DMS 273 (cell line): ENCODE results near the gene NTRK3.

Experiments
- DNase-seq: peaks from one replicate; lab custom pipeline; 2025; ENCODE audit not compliant: unreplicated experiment; lab: John Stamatoyannopoulos, UW

NTRK3 gene

DNA sequence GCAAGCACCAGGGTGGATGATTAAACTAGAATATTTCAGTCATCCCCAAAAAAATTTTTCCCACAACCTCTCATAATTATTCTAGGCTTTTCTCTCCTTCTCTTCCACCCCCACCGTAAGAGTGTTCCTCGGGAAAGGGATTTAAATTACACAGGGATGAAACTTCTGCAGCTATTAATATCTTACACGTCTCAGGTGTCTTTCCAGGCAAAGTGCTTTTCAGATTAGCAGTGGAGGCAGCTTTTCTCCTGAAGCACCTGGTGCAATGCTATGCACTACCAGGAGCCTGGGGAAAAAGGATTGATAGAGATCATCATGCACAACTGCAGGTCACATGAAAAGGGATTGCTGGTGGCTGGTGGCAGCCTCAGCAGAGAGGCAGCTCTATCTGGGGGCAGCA is 250.4 kb downstream of the NTRK3 start:
- DNase-seq, result no peak

DNA sequence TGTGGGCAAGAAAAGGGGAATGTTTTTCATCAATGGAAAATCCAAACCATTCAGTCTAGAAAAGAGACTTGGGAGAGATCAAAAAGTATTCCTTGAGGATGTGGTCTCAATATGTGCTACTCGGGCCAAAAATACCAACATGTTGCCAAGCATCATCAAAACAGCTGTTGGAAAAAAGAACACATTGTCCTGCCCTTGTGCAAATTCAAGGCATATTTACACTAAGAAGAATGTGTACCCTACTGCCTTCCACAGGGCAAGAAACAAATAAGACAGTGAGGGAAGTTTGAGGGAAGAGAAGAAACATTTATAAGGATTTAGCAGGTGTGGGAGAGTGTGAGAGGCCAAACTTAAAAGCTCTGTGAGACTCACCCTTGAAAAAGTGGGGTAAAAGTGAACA is 252.1 kb downstream of the NTRK3 start:
- DNase-seq, result no peak

DNA sequence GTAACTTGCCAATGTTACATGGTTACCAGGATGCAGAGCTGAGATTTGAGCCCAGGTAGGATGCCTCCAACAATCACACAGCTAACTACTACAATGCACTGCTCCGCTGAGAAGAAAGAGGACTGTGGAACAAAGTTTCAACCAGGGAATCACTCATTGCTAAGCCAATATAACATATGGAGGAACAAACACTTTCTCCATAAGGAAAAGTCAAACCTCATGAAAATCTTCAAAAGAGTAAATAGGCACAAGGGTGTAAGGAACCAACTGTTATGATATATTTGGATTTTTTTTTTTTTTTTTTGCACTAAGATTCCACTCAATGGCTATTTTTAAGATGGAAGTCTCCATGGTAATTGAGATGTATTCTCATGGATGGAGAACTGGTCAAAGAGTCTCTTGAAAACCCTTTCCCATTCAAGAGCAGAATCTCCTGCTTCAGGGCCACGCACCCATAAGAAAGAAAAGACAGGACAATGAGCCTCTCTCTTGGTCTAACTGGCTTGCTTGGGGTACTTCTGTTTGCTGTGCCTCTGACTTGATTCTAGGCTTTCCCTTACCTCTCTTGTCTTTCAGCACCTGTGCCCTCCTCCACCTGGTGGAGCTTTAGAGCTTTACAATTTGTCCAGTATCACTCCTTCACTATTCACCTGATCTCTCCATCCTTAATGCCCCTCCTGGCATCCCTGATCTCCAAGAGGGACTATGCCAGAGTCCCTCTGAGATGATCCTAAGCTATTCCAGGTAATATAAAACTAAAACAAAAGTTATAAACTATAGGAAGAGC is 252.8 kb downstream of the NTRK3 start:
- DNase-seq, result no peak

DNA sequence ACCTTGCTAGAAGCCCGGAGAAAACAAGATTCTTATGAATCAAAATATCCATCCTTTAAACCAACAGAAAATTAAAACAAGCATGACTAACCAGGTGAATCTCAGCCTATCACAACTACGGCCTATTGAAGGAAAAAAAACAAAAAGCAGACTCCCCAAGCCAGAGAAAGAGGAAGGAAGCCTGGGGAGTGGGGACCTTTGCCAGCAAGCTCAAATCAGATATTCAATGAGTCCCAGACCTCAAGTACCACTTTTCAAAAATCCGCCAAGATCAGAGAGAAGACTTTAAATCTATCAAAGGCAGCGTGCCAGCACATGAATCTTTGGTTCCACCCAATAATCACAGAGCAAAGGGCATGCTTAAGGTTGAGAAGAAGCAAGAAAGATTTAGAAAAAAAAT is 253.8 kb downstream of the NTRK3 start:
- no peak for DNase-seq

DNA sequence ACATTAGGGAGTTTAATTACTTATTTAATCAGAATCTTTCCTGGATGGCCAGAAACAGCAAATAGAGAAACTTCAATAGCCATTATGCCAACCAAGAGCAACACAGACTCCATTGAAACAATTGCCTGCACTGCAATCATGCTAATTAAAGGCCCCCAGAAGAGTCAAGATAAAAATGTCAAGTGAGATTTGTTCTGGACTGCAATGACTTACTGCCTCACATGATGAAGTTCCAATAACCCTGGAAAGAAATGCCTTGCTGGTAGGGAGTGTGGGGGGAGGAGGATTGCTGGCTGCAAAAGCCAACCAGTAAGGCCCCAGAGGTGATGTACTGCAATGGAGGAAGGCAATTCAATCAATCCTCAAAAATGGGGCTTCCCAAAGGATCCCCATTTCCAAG is 257.9 kb downstream of the NTRK3 start:
- DNase-seq, result no peak

DNA sequence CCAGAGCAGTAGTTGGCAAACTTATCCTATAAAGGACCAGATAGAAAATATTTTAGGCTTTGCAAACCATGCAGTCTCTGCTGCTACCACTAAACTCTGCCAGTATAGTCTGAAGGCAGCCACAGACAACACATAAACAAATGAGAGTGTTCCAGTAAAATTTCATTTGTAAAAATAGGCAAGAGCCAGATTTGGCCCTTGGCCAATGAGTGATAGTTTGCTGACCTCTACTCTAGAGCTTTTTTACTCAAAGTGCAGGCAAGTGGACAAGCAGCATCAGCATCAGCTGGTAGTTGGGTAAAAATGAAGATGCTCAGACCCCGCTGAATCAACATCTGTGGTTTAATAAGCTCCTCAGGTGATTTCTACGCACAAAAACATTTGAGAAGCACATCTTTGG is 269.8 kb downstream of the NTRK3 start:
- no peak for DNase-seq

DNA sequence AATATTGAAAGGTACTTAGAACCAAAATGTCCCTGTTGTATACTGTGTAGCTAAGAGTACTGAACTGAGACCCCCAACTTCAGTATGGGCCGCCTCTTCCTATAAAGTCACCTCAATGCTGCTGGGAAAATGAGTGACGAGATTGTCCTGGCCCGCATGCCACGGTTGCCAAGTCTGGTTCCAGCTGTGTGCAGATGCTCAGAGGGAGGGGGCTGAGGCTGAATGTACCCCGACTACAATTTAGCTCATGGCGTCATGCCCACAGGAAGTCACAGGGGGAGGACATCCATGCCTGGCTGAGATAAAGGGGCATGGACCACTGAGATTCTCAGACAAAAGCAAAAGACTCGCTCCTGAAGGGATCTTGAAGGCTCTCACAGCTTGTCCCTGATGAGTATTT is 271.1 kb downstream of the NTRK3 start:
- DNase-seq, result no peak

DNA sequence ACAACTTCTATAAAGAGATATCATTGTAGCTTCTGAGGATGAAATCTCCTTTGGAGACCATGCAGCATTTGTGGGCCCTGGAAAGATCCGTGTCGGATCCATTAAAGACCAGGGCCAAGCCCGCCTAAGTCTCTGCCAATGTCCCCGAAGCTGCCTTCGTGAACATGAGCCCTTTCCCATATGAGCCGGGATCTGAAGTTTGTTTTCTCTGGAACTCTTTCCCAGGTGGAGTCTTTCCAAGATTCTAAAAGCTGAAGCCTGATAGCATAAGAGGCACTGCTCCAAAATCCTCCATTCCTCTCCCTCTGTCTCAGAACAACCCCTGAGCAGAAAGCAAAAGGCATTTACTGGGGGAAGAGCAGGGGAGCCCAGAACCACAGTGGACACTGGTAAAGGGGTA is 274.6 kb downstream of the NTRK3 start:
- no peak for DNase-seq

DNA sequence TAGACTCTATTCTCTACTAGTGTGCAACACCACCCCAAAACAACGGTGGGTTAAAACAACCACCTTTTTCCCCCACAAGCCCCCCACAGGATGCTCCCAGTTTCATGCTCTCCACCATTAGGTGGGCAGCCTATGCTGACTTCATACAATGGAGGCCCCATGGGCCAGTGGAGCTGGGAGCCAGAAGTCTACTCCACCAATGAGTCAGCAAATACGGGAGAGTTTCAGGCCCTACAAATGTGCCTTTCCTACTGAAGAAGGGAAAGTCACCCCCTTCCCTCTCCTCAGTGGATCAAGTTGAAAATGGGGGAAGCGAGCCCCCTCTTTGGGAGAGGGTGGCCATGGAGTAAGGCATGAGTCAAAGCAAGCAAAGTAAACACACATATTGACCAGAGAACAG is 278.6 kb downstream of the NTRK3 start:
- DNase-seq, result no peak

DNA sequence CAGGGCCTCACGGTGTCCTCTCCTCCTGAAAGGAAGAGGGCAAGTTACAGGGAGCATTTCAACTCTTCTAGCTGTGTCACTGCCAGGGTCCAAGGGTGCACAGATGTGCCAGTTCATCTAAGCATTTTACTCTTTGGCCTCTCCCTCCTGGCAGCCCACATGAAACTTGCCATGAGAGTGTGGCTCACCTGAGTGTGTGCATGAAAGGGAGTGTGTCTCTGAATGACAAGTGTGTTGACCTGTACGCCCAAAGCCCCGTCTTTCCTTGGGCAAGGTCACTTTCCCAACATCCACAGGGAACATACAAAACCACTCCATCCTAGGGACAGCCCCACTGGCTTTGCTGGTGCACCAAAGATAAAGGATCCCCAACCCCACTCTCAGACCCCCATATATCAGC is 280.0 kb downstream of the NTRK3 start:
- DNase-seq, result no peak

DNA sequence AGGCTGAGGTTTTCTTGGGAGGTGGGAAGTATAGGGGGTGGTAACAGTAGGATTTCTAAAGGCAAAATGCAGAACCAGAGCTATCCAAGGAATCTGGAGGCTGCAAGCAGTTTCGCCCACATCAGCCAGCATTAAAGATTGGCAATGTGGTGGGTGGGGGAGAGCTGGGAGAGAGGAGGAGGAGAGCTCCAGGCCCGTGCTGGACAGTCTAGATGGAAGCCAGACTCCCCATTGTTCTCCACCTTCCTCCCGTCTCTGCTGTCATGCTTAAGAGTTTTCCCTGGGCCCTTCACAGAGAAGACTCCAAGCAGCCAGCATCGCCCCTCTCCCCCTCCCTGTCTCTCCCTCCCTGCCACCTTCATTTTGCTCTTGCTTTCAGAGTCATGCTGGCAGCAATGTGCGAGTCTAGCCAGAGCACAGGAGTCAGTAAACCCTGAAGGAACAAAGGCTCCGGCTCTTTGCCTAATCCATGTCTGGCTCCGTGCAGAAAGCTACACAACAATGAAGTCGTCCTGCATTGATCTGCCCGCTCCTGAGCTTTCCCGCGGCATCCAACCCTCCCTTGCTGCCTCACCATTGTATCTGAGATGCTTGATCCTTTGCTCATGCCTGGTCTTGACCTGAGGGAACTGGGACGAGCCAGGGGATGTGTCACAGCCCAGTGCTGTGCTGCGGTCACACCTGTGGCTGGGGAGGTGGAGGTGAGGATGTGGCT is 282.9 kb downstream of the NTRK3 start:
- no peak for DNase-seq

DNA sequence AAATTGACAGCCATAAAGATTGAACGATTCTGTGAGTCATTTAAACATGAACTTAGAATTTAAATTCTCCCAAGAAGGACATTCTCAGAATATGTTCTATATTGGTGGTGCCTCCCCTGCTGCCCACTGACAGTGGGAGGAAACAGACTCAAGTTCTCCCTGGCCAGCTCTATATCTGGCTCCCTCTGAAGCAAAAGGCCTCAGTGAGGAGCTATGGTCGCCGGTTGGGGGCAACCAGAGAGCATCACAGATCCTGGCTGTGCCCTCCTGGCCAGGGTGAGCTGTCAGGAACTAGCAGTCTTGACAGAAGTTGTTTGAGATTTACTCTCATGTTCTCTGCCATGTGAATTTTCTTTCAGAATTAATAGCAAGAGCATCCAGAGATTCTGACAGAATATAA is 285.5 kb downstream of the NTRK3 start:
- DNase-seq, result no peak

DNA sequence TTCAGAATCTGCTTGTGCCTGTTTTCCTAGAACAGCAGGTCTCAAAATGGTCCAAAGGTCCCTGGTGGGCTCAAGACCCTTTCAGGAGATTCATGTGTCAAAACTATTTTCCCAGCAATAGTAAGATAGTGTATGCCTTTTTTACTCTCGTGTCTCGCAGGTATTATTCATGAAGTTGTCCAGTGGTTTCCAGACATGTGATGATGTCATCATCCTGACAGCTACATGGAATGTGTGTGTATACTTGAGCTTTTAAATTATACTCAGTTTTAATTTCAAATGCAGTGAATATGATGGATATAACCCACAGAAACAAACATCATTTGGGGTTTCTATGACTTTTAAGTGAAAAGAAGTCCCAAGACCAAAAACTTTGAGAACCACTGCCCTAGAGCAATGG is 288.6 kb downstream of the NTRK3 start:
- no peak for DNase-seq

DNA sequence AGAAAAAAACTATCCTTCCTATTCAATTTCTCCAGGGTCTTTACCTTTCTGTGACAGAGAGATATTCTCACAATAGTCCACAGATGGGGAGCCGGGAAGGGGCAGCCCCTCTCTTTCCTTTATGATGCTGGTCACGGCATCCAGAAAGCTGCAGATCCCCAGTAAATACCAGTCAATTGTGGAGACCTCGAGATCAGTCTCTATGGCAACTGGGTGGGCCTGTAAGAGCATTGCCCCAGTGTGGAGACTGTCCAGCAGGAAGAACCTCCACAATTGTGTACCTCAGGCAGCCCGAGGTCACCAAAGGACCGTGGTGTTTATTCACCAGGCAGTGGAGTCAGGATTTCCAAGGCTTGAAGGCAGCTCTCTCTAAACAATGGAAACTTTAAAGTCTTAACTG is 291.2 kb downstream of the NTRK3 start:
- DNase-seq, result no peak

DNA sequence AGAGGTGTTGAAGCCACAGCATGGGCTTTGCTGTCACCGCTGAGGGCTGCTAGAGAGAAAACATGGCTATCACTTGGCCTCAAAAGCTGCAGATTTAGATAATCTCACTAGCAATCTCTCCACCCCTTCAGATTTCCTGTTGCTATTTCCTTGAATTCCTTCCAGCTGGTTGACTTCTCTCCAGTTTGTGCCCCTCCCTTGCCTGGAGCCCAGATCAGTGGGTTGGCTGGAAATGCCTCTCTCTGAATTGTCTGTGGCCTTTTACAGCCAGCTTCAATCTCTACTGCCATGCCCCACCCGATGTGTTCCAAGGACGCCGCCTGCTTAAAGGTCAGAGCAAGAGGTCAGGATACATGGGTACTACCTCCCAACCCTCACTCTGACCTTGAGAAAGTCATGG is 294.1 kb downstream of the NTRK3 start:
- no peak for DNase-seq

DNA sequence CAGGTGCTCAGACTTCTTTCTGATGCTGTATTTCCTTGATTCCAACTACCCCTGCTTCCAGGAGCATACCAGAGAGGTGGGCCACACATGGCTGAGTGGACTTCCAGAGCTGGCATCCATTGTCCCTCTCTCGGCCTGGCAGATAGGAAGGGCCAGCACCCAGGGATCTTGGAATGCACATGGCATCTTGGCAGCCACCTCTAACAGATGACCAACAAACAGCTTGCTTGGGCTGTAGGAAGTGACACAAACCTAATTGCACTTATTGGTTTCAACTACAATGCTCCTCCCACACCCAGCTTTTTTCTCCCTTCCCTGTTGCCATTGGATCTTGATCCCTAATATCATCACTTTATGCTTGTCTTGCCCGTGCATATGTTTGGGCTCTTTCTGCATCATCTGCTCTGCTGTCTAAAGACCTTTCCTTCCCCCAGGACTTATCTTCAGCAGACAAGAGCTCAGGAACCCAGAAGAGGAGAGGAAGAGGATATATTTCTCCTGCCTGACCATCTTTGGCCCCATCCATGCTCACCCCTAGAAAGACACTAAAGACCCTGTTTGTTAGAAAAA is 294.6 kb downstream of the NTRK3 start:
- no peak for DNase-seq

DNA sequence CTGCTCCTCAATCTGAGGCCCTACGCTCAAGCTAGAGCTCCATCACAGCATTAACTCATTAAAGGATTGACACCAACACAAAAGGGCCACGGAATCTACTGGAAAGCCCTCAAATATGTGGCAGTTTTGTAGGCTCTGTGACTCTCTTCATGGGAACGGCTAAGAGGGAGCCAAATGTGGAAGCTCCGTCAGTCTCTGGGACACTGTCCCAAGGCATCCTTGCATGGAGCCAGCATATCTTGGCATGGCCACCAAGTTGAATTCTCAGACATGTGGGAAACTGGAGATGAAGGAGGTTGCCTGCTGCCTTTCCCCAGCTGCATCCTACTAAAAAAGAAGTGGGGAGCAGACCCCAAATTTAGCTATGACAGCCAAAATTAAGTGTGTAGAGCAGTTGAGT is 296.9 kb downstream of the NTRK3 start:
- DNase-seq, result no peak

DNA sequence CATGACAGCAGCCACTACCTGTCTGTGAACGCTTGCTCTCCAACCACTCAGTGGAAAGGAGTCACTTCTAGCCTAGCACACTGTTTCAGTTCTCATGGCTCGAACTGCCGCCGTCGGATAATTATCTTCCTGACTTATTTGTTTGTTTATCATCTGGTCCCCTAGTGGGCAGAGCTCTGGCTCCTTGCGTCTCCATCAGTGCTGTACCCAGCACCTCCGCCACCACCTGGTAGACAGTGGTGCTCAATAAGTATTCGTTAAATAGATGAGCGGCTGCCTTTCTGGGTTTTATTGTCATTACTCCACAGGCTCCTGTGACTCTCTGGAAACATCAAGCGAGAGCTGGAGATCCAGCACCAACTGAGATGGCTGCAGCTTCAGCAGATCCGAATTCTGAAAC is 297.5 kb downstream of the NTRK3 start:
- peak; percentile 10 for DNase-seq

DNA sequence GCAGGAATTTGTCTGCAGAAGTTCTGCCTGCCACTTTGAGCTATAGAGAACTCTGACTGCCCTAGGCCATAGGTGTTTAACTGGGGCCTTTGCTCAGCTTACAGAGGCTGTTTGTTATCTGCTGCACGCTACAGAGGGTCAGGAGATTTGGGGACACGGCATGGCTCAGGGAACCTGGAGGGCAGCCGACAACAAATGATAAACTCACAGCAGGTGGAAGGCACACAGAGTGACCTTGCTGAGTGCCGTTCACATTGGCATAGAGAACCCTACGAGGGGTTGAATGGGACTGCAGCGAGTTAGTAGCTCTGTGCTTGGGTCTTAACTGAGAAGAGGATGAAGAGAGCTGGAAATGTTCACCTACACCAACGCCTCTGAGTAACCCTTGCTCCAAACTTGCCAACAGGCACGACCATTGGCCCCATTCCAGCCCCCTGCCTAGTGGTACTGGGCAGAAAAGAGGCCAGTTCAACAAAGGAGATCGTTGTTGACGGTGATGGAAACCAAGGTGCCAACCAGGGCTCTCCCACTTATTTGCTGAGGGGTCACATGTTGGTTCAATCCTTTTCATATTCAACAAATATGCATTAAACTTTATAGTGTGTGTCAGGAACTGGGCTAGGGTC is 301.1 kb downstream of the NTRK3 start:
- DNase-seq, result no peak

DNA sequence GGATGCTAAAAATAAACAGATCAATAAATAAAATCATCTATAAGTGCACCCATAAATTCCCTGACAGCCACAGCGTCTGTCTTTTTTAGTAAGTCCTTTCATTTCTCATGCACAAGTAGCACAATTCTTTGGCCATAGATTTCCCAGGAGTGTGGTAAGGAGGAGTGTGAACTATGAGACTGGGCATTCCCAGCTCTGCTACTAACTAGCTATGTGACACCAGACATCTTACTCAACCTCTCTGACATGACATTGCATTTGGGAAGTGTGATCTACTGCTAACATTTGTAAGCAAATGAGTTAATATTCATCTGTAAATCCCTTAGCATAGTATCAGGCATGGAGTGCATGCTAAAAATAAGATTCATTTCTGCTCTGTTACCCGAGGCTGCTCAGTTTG is 301.7 kb downstream of the NTRK3 start:
- DNase-seq, result no peak

DNA sequence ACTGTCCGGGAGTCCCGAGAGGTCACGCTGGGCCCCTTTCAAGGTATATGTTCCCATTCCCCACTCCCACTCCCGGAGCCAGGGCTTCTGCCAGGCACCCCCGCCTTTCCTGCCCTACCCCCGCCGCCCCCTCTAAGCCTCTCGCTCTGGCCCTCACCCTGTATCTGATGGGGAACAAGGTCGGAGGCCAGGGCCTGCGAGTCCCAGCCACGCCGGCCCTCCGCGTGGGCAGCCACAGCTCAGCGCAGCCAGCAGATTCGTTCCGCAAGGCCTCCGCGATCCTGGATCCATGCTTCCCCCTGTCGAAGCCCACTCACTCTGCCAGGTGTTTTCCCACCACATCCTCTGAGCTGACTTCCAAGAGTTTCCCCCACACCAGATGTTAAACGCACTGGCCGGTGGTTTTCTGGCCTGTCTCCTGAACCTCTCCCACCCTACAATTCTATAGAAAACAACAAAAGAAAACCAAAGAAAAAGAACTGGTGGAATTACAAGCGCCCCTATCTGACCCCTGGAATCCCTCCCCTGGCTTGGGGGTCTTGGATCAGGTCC is 303.7 kb downstream of the NTRK3 start:
- DNase-seq, result no peak
